Calu3 (cell line): Measurements from ENCODE around the gene RAB20. TPM values are rescaled to one million over a fixed set of nuclear protein-coding genes. Genes with fewer than 3 reads are reported as not detected.

ENCODE experiments used
- BruUV-seq: library from RNA; stranded (reverse); fragments of 400-500 nt; replicated peaks from 2 replicates; lab custom pipeline; 2021; lab: Mats Ljungman, UMichigan
- CTCF ChIA-PET: fragments of 300-600 bp; sonication (Branson Sonifier 250); formaldehyde crosslinking; loops from one replicate; lab custom pipeline; 2022; ENCODE audit warnings: antibody characterized with exemption; lab: Charles Lee
- DNase-seq: peaks from one replicate; pipeline ENCODE4 v3.0.0; 2022
- H3K27ac Mint-ChIP-seq: one replicate; pipeline ENCODE4 v1.8.0; 2022; ENCODE audit warnings: mixed read lengths; ENCODE audit not compliant: unreplicated experiment
- H3K27me3 Mint-ChIP-seq: one replicate; pipeline ENCODE4 v1.8.0; 2022; ENCODE audit warnings: mixed read lengths; ENCODE audit not compliant: unreplicated experiment
- H3K36me3 Mint-ChIP-seq: one replicate; pipeline ENCODE4 v1.8.0; 2022; ENCODE audit warnings: mild to moderate bottlenecking, moderate library complexity, mixed read lengths; ENCODE audit not compliant: insufficient read depth, unreplicated experiment
- H3K4me1 Mint-ChIP-seq: one replicate; pipeline ENCODE4 v1.8.0; 2022; ENCODE audit warnings: mild to moderate bottlenecking, low read depth, mixed read lengths; ENCODE audit not compliant: unreplicated experiment
- H3K4me3 Mint-ChIP-seq: one replicate; pipeline ENCODE4 v1.8.0; 2022; ENCODE audit warnings: mild to moderate bottlenecking, low read depth, moderate library complexity, mixed read lengths; ENCODE audit not compliant: unreplicated experiment
- H3K9me3 Mint-ChIP-seq: one replicate; pipeline ENCODE4 v1.8.0; 2022; ENCODE audit warnings: low read depth, mixed read lengths; ENCODE audit not compliant: unreplicated experiment
- intact Hi-C: fragments of 100-400 bp; cut with micrococcal nuclease; formaldehyde crosslinking; loops from one replicate; pipeline ENCODE4 v1.10.0; 2022; ENCODE audit not compliant: unreplicated experiment
- total RNA-seq: library from RNA; stranded (reverse); gene quantifications from 2 replicates; pipeline ENCODE4 v1.2.3, GENCODE V29; 2022
- TF ChIP-seq, protein P1 (sequence below): fragments of 200-600 bp; IDR thresholded peaks from one replicate; pipeline ENCODE4 v1.8.0; 2022; ENCODE audit warnings: antibody characterized with exemption; ENCODE audit not compliant: unreplicated experiment

The RAB20 gene
- total RNA-seq, 1 experiment from 2014 or later = 9.7 TPM

DNA sequence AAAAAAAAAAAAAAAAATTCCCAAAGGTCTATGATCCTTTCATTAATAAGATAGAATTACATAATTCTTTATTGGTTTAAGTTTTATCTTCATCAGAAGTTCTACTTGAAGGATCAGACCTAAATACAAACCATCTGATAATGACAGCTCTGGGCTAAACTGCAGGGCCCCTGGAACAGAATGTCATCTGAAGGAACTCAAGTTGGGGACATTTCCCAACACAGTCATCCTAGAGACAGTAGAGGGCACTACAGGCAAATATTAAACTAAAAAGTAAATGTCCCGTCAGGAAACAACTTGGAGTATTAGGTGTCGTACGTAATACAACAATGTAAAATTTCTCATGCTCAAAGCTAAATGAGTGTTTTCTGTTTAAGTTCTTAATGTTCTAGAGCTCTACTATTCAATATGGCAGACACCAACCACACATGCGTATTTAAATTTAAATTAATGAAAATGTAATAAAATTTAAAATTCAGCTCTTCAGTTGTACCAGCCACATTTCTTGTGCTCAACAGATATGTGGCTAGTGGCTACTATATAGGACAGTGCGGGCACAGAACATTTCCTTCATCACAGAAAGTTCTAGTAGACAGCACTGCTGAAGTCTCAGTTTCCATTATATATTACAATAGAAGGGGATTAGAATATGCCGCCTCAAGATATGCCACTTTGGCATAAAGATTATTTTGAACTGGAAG is 32.1 kb upstream of the RAB20 start:
- intact Hi-C loops = no loop called here
- DNase-seq = no peak
- CTCF ChIA-PET = interaction anchor here (0.7 to 1.1 kb wide), 2 partner anchors 17 to 89 kb away, joined by 3 to 5 read pairs; no protein-coding TSS in a partner anchor
- Mint-ChIP-seq H3K36me3 (no peaks in the 10 kb centered on the region), H3K4me1 (no peaks in the 10 kb centered on the region), H3K4me3 (no peak overlapping the region), H3K27ac (no peak overlapping the region), H3K9me3 (no peaks in the 10 kb centered on the region), H3K27me3 (no peaks in the 10 kb centered on the region)
- no TSS peak for BruUV-seq
- TF ChIP-seq, protein P1, sequence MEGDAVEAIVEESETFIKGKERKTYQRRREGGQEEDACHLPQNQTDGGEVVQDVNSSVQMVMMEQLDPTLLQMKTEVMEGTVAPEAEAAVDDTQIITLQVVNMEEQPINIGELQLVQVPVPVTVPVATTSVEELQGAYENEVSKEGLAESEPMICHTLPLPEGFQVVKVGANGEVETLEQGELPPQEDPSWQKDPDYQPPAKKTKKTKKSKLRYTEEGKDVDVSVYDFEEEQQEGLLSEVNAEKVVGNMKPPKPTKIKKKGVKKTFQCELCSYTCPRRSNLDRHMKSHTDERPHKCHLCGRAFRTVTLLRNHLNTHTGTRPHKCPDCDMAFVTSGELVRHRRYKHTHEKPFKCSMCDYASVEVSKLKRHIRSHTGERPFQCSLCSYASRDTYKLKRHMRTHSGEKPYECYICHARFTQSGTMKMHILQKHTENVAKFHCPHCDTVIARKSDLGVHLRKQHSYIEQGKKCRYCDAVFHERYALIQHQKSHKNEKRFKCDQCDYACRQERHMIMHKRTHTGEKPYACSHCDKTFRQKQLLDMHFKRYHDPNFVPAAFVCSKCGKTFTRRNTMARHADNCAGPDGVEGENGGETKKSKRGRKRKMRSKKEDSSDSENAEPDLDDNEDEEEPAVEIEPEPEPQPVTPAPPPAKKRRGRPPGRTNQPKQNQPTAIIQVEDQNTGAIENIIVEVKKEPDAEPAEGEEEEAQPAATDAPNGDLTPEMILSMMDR = no peak

DNA sequence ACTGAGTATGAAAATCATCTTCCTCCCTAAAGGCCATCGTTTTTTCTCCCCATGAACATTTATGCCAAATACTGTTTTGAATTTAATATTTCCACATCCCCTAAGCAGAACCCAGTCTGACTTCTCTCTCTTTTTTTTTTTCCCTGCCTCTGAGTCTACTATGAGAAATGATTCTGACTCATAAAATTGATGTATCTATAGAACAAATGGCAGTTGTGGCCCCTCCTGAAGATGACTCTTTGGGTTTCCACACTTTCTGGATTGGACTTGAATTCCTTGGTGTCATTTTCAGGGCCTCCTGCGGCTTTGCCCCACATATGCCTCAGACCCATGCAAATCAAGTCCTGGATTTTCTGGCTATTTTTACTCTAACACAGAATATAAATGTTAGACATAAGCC is 31.1 kb upstream of the RAB20 start:
- Mint-ChIP-seq H3K9me3 (no peaks in the 10 kb centered on the region), H3K4me1 (no peaks in the 10 kb centered on the region), H3K36me3 (no peaks in the 10 kb centered on the region), H3K27me3 (no peaks in the 10 kb centered on the region), H3K4me3 (no peak overlapping the region), H3K27ac (no peak overlapping the region)
- TF ChIP-seq, protein P1 = no peak
- intact Hi-C loops = no loop called here
- CTCF ChIA-PET = no interaction called here
- no TSS peak for BruUV-seq
- DNase-seq = no peak

DNA sequence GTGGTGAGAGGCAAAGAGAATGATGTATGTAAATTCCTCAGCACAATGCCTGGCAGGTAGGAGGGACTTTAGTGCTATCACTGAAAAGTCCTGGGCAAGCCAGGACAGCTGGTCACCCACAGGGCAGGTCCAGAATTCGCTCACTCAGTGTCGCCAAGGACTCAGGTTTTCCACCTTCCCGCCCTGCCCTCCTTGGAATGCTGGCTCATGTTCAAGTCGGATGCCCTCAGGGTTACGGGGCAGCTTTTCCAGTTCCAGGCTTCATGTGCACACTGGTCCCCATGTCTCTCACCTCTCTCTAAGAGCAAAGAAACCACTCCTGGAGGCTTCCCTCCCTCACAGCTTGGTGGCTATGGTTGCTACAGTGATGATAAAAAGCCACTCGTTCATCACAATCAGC is 29.1 kb upstream of the RAB20 start:
- DNase-seq = peak; percentile 13
- intact Hi-C loops = no loop called here
- H3K36me3 Mint-ChIP-seq = no peaks in the 10 kb centered on the region
- no peaks in the 10 kb centered on the region for H3K27me3 Mint-ChIP-seq
- TF ChIP-seq, protein P1 = no peak
- H3K4me3 Mint-ChIP-seq = no peak overlapping the region
- no peak overlapping the region for H3K27ac Mint-ChIP-seq
- no peaks in the 10 kb centered on the region for H3K4me1 Mint-ChIP-seq
- CTCF ChIA-PET = interaction anchor here (0.6 kb wide), 1 partner anchor 316 kb away, joined by 3 read pairs; no protein-coding TSS in a partner anchor
- no TSS peak for BruUV-seq
- H3K9me3 Mint-ChIP-seq = no peaks in the 10 kb centered on the region

DNA sequence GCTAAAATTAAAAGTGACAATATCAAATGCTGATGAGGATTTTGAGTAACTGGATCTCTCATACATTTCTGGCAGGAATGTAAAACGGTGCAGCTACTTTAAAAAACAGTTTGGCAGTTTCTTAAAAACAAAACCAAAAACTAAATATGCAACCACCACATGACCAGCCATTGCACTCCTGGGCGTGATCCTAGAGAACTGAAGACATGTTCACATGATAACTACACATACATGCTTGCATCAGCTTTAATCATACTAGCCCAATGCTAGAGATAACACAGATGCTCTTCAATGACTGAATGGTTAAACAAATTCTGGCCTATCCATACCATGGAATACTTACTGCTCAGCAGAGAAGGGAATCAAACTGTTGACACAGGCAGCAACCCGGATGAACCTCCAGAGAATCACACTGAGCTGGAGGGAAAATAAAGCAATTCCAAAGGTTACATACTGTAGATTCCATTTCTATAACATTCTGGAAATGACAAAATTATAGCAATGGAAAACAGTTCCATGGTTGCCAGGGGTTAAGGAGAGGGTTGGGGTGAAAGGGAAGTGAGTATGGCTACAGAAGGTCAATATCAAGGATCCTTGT is 28.4 kb upstream of the RAB20 start:
- Mint-ChIP-seq H3K27me3 (no peaks in the 10 kb centered on the region), H3K4me1 (no peaks in the 10 kb centered on the region), H3K9me3 (no peaks in the 10 kb centered on the region), H3K4me3 (no peak overlapping the region), H3K36me3 (no peaks in the 10 kb centered on the region), H3K27ac (no peak overlapping the region)
- TF ChIP-seq, protein P1 = no peak
- intact Hi-C loops = no loop called here
- BruUV-seq = no TSS peak
- CTCF ChIA-PET = interaction anchor here (0.6 kb wide), 1 partner anchor 316 kb away, joined by 3 read pairs; no protein-coding TSS in a partner anchor
- DNase-seq = no peak
